ENCODE data around the gene KIF5C. TPM values are rescaled to one million over a fixed set of nuclear protein-coding genes. Genes with fewer than 3 reads are reported as not detected.

The KIF5C gene
- total and polyA plus RNA-seq, 2 of the 13 experiments (the other 11 are each of a cell fraction or from before 2014, with no cell fraction given) = 0.15 to 0.20 TPM

- Histone ChIP-seq H3K9ac (ENCODE audit: insufficient read depth, low read depth, low read length) (no peak overlapping the region), H3K27me3 (ENCODE audit: control insufficient read depth in 1 of 2, insufficient read depth in 2 of 2, low read length in 2 of 2) (peaks cover 2 to 36% of the 10 kb centered on the region in 2 experiments; a peak in 4 of 5 replicates), H3K4me3 (replicated peaks in 1 of 3; ENCODE audit: insufficient read depth in 1 of 3, low read depth in 2 of 3, low read length in 3 of 3) (peak overlapping the region in 2 of 3 experiments; percentile 25 to 52; a peak in 4 of 6 replicates), H3K27ac (ENCODE audit: extremely low read length, insufficient read depth, low read length) (no peak overlapping the region), H4K20me1 (ENCODE audit: insufficient read depth, low read length) (no peaks in the 10 kb centered on the region), H2AFZ (ENCODE audit: low read length) (no peak overlapping the region), H3K79me2 (ENCODE audit: insufficient read depth, low read length) (no peaks in the 10 kb centered on the region), H3K4me1 (ENCODE audit: insufficient read depth, low read length) (peaks cover 13% of the 10 kb centered on the region; the same call in 1 of the 2 replicates), H3K9me3 (ENCODE audit: low read length) (0 out of 2 replicates have a peak, but pooled peaks cover 3% of the 10 kb centered on the region), H3K4me2 (ENCODE audit: low read depth, low read length) (peak overlapping the region; percentile 63), H3K36me3 (replicated peaks in 1 of 2; ENCODE audit: control insufficient read depth in 1 of 2, insufficient read depth in 2 of 2, low read length in 2 of 2) (no peaks in the 10 kb centered on the region)
- FAIRE-seq (peak; percentile 74), ATAC-seq (peak; percentile 84), DNase-seq (ENCODE audit: low spot score) (peak; percentile 65)
- intact Hi-C loops (cut with micrococcal nuclease; ENCODE audit: unreplicated experiment) = no loop called here
- WGBS (ENCODE audit: low lambda C conversion rate) = 8% methylated on average over 19 of the region's 34 CpGs
- BruUV-seq (replicated peaks) = no TSS peak
- in situ Hi-C loops (cut with HindIII; ENCODE audit: extremely low pct_ligation_motif_present, low pct_unique_long_range_greater_than_20kb) = no loop called here
- CTCF ChIA-PET (ENCODE audit: low intra/inter-chr PET ratio, low total read pairs) = no interaction called here
- POLR2A ChIA-PET = no interaction called here
- TF ChIP-seq ZMAT3 (CRISPR knock-in tag; conservative IDR thresholded peaks at IDR 0.05) (no peak), ZNF282 (IDR thresholded peaks at IDR 0.05; ENCODE audit: partially characterized antibody) (no peak), RAD21 (CRISPR knock-in tag; IDR thresholded peaks at IDR 0.05) (no peak), HDAC1 (CRISPR knock-in tag; IDR thresholded peaks at IDR 0.05) (no peak), REST (IDR thresholded peaks at IDR 0.05; ENCODE audit: borderline replicate concordance in 1 of 2, low read depth in 1 of 2, low read length in 2 of 2) (no peak), ZNF510 (CRISPR knock-in tag; IDR thresholded peaks at IDR 0.05; ENCODE audit: low read depth) (no peak), ZNF12 (CRISPR knock-in tag; IDR thresholded peaks at IDR 0.05) (no peak), ZNF354B (CRISPR knock-in tag; IDR thresholded peaks at IDR 0.05) (no peak), MTERF4 (CRISPR knock-in tag; IDR thresholded peaks at IDR 0.05) (no peak), JUNB (CRISPR knock-in tag; IDR thresholded peaks at IDR 0.05; ENCODE audit: borderline replicate concordance) (no peak), CEBPZ (IDR thresholded peaks at IDR 0.05; ENCODE audit: low read length) (no peak), NFE2L2 (IDR thresholded peaks at IDR 0.05; ENCODE audit: low read length) (no peak), ZBTB14 (CRISPR knock-in tag; IDR thresholded peaks at IDR 0.05) (no peak), HDAC2 (CRISPR knock-in tag; IDR thresholded peaks at IDR 0.05) (no peak), TEAD2 (CRISPR knock-in tag; IDR thresholded peaks at IDR 0.05) (no peak), HMG20B (CRISPR knock-in tag; conservative IDR thresholded peaks at IDR 0.05) (no peak)
Observed at GRCh38 chr2:148876595-148877402, 1.8 kb downstream of the KIF5C start.
